HG03571 (cell line): ENCODE results near the gene DHRS3.
"Not testable (repeated sequence)": the region's sequence is repeated elsewhere in the genome, so short reads cannot be mapped to it uniquely, and the experiment has no call there.

Experiments used
- ATAC-seq: cut with Tn5 transposase; IDR thresholded peaks from one replicate; pipeline ENCODE4 v1.9.1; 2021; ENCODE audit not compliant: unreplicated experiment

DHRS3 gene

GRCh38 chr1:12541274-12542137 is 76.5 kb downstream of the DHRS3 start:
- ATAC-seq, result no peak

- no peak for ATAC-seq
Observed at GRCh38 chr1:12540580-12541273, 77.3 kb downstream of the DHRS3 start.

GRCh38 chr1:12539705-12540579 is 78.1 kb downstream of the DHRS3 start:
- ATAC-seq, result no peak

- ATAC-seq, result no peak
Observed at GRCh38 chr1:12539320-12539704, 78.7 kb downstream of the DHRS3 start.

GRCh38 chr1:12538536-12538935 is 79.5 kb downstream of the DHRS3 start:
- ATAC-seq, result not testable (repeated sequence)

GRCh38 chr1:12537906-12538461 is 80.0 kb downstream of the DHRS3 start:
- no peak for ATAC-seq

GRCh38 chr1:12537294-12537693 is 80.7 kb downstream of the DHRS3 start:
- no peak for ATAC-seq

GRCh38 chr1:12536023-12536639 is 81.9 kb downstream of the DHRS3 start:
- ATAC-seq, result no peak

- ATAC-seq, result no peak
Observed at GRCh38 chr1:12532405-12533315, 85.3 kb downstream of the DHRS3 start.

- ATAC-seq, result no peak
Observed at GRCh38 chr1:12531179-12531499, 86.9 kb downstream of the DHRS3 start.

- ATAC-seq, result no peak
Observed at GRCh38 chr1:12530462-12531178, 87.4 kb downstream of the DHRS3 start.

- ATAC-seq, result no peak
Observed at GRCh38 chr1:12529640-12530174, 88.3 kb downstream of the DHRS3 start.

GRCh38 chr1:12528021-12528852 is 89.8 kb downstream of the DHRS3 start:
- ATAC-seq, result no peak

GRCh38 chr1:12527564-12527963 is 90.4 kb downstream of the DHRS3 start:
- no peak for ATAC-seq

- no peak for ATAC-seq
Observed at GRCh38 chr1:12525311-12526181, 92.5 kb downstream of the DHRS3 start.

GRCh38 chr1:12524266-12524665 is 93.7 kb downstream of the DHRS3 start:
- no peak for ATAC-seq

- ATAC-seq, result not testable (repeated sequence)
Observed at GRCh38 chr1:12522780-12523179, 95.2 kb downstream of the DHRS3 start.
